Muscle of leg (tissue), 11 donors: Measurements from ENCODE around the gene DLG2. TPM values are rescaled to one million over a fixed set of nuclear protein-coding genes. Genes with fewer than 3 reads are reported as not detected.
"Not testable (repeated sequence)": the region's sequence is repeated elsewhere in the genome, so short reads cannot be mapped to it uniquely, and the experiment has no call there.

Experiments used
- DNase-seq: peaks from one replicate; pipeline ENCODE4 v3.0.0; 2013
- H3K27ac ChIP-seq: one replicate; pipeline ENCODE4 v1.5.1; 2013; ENCODE audit warnings: mild to moderate bottlenecking, low read length, control low read depth
- H3K27me3 ChIP-seq: one replicate; pipeline ENCODE4 v1.6.1; 2013; ENCODE audit warnings: low read length; ENCODE audit not compliant: control insufficient read depth, insufficient read depth
- H3K36me3 ChIP-seq: one replicate; pipeline ENCODE4 v1.6.1; 2013; ENCODE audit warnings: low read length; ENCODE audit not compliant: control insufficient read depth, insufficient read depth
- H3K4me1 ChIP-seq: one replicate; pipeline ENCODE4 v1.6.1; 2013; ENCODE audit warnings: low read length; ENCODE audit not compliant: control insufficient read depth, insufficient read depth
- H3K4me3 ChIP-seq: one replicate; pipeline ENCODE4 v1.5.1; 2013; ENCODE audit warnings: low read length, control low read depth
- H3K9me3 ChIP-seq: replicated peaks from 2 replicates; pipeline ENCODE4 v1.6.1; 2013; ENCODE audit warnings: low read depth, low read length; ENCODE audit not compliant: control insufficient read depth
- WGBS: methylation state at CpG from one replicate; pipeline ENCODE4 v1.1.5; 2013; ENCODE audit warnings: missing lambda C conversion rate; ENCODE audit not compliant: insufficient coverage; 5-methylcytosine and 5-hydroxymethylcytosine counted together
- polyA plus RNA-seq, 8 donors: library from polyadenylated mRNA; unstranded; fragments of 120-200 nt; gene quantifications; one replicate each; pipeline versions ENCODE4 v1.2.1 to v1.2.3, GENCODE V29; 2013; ENCODE audit warnings: inconsistent platforms in 1 of 8, low replicate concordance in 1 of 8; ENCODE audit not compliant: insufficient read length in 8 of 8, insufficient read depth in 1 of 8
- total RNA-seq: library from RNA; stranded (reverse); fragments of 120-200 nt; gene quantifications from one replicate; pipeline ENCODE4 v1.2.4, GENCODE V29; 2013

The DLG2 gene
- total and polyA plus RNA-seq, 9 donors, result 6.4 to 19.3 (median 11.0) TPM

- Histone ChIP-seq H3K4me1 (no peaks in the 10 kb centered on the region), H3K4me3 (no peak overlapping the region), H3K27ac (no peak overlapping the region), H3K36me3 (no peaks in the 10 kb centered on the region), H3K9me3 (no peaks in the 10 kb centered on the region), H3K27me3 (no peaks in the 10 kb centered on the region)
- no CpG with 5 or more reads among the region's 4 CpGs for WGBS
- DNase-seq, result no peak
Observed at GRCh38 chr11:85029964-85030363, 597.2 kb downstream of the DLG2 start.

- Histone ChIP-seq H3K9me3 (no peaks in the 10 kb centered on the region), H3K27me3 (no peaks in the 10 kb centered on the region), H3K4me1 (no peaks in the 10 kb centered on the region), H3K27ac (no peak overlapping the region), H3K36me3 (no peaks in the 10 kb centered on the region), H3K4me3 (no peak overlapping the region)
- DNase-seq, result no peak
- WGBS, result 95% methylated on average over 9 of the region's 15 CpGs
Observed at GRCh38 chr11:85028329-85029101, 598.6 kb downstream of the DLG2 start.

GRCh38 chr11:85027346-85027745, 599.8 kb downstream of the DLG2 start:
- 93% methylated on average over 11 of the region's 11 CpGs for WGBS
- Histone ChIP-seq H3K4me3 (no peak overlapping the region), H3K36me3 (no peaks in the 10 kb centered on the region), H3K27ac (no peak overlapping the region), H3K9me3 (no peaks in the 10 kb centered on the region), H3K4me1 (no peaks in the 10 kb centered on the region), H3K27me3 (no peaks in the 10 kb centered on the region)
- DNase-seq, result no peak

- Histone ChIP-seq H3K27me3 (no peaks in the 10 kb centered on the region), H3K27ac (no peak overlapping the region), H3K9me3 (no peaks in the 10 kb centered on the region), H3K4me1 (no peaks in the 10 kb centered on the region), H3K36me3 (no peaks in the 10 kb centered on the region), H3K4me3 (no peak overlapping the region)
- DNase-seq, result no peak
- 81% methylated on average over 4 of the region's 9 CpGs for WGBS
Observed at GRCh38 chr11:85021058-85021457, 606.1 kb downstream of the DLG2 start.

- H3K27me3 ChIP-seq, result no peaks in the 10 kb centered on the region
- no peak overlapping the region for H3K4me3 ChIP-seq
- no peak for DNase-seq
- H3K36me3 ChIP-seq, result no peaks in the 10 kb centered on the region
- 40% methylated on average over 1 of the region's 4 CpGs for WGBS
- no peak overlapping the region for H3K27ac ChIP-seq
- no peaks in the 10 kb centered on the region for H3K4me1 ChIP-seq
- no peaks in the 10 kb centered on the region for H3K9me3 ChIP-seq
Observed at GRCh38 chr11:84993386-84993785, 633.8 kb downstream of the DLG2 start.

GRCh38 chr11:84990141-84990540, 637.0 kb downstream of the DLG2 start:
- Histone ChIP-seq H3K9me3 (no peaks in the 10 kb centered on the region), H3K4me3 (no peak overlapping the region), H3K4me1 (no peaks in the 10 kb centered on the region), H3K36me3 (no peaks in the 10 kb centered on the region), H3K27ac (no peak overlapping the region), H3K27me3 (no peaks in the 10 kb centered on the region)
- no peak for DNase-seq
- no CpG with 5 or more reads among the region's 3 CpGs for WGBS

- not testable (repeated sequence) for H3K27me3 ChIP-seq, H3K9me3 ChIP-seq, H3K4me1 ChIP-seq, DNase-seq, H3K36me3 ChIP-seq, H3K4me3 ChIP-seq, H3K27ac ChIP-seq
- 80% methylated on average over 1 of the region's 3 CpGs for WGBS
Observed at GRCh38 chr11:84987686-84988187, 639.4 kb downstream of the DLG2 start.

GRCh38 chr11:84981301-84981700, 645.8 kb downstream of the DLG2 start:
- Histone ChIP-seq H3K9me3 (no peaks in the 10 kb centered on the region), H3K27me3 (no peaks in the 10 kb centered on the region), H3K4me1 (no peaks in the 10 kb centered on the region), H3K4me3 (no peak overlapping the region), H3K36me3 (no peaks in the 10 kb centered on the region), H3K27ac (no peak overlapping the region)
- DNase-seq, result no peak
- 58% methylated on average over 2 of the region's 3 CpGs for WGBS

GRCh38 chr11:84969103-84969502, 658.0 kb downstream of the DLG2 start:
- H3K36me3 ChIP-seq, result no peaks in the 10 kb centered on the region
- H3K9me3 ChIP-seq, result no peaks in the 10 kb centered on the region
- DNase-seq, result peak; percentile 66
- no peak overlapping the region for H3K27ac ChIP-seq
- H3K4me1 ChIP-seq, result no peaks in the 10 kb centered on the region
- WGBS, result no CpG with 5 or more reads among the region's 2 CpGs
- no peak overlapping the region for H3K4me3 ChIP-seq
- no peaks in the 10 kb centered on the region for H3K27me3 ChIP-seq

GRCh38 chr11:84965484-84965883, 661.7 kb downstream of the DLG2 start:
- DNase-seq, result no peak
- Histone ChIP-seq H3K27me3 (no peaks in the 10 kb centered on the region), H3K27ac (no peak overlapping the region), H3K9me3 (no peaks in the 10 kb centered on the region), H3K36me3 (no peaks in the 10 kb centered on the region), H3K4me3 (no peak overlapping the region), H3K4me1 (no peaks in the 10 kb centered on the region)
- WGBS, result 67% methylated on average over 3 of the region's 4 CpGs
